Hematopoietic multipotent progenitor cell treated with erythropoietin and hydrocortisone succinate and interleukin-3 and kit ligand, for 15 days (in vitro differentiated cells): ENCODE results near the gene ALOXE3.
"Not testable (repeated sequence)": the region's sequence is repeated elsewhere in the genome, so short reads cannot be mapped to it uniquely, and the experiment has no call there.

Experiments used
- DNase-seq: peaks from one replicate; pipeline ENCODE4 v3.0.0-alpha.2; 2015; ENCODE audit warnings: low spot score

The ALOXE3 gene

DNA sequence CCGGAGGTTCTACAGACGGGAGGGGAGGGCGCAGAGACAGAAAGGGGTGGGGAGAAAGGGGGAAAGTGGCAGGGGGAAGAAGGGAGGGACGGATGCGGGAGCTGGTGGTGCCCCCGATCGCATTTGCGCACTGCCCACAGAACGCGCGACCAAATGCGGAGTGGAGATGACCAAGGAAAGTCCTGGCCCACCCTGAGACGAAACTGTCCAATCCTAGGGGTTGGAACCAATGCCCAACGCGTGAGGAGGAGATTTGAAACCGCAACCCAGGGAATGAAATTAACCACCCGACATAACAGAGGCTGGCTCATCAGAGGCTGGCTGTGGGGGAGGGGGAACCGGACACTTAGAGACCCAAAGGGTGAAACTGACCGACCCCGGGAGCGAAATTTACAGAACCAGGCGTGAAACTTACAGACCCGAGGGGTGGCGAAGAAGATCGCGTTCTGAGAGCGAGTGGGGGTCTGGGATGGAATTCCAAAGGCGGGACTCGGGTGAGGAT lies 4.2 kb upstream of the ALOXE3 start:
- DNase-seq: no peak

DNA sequence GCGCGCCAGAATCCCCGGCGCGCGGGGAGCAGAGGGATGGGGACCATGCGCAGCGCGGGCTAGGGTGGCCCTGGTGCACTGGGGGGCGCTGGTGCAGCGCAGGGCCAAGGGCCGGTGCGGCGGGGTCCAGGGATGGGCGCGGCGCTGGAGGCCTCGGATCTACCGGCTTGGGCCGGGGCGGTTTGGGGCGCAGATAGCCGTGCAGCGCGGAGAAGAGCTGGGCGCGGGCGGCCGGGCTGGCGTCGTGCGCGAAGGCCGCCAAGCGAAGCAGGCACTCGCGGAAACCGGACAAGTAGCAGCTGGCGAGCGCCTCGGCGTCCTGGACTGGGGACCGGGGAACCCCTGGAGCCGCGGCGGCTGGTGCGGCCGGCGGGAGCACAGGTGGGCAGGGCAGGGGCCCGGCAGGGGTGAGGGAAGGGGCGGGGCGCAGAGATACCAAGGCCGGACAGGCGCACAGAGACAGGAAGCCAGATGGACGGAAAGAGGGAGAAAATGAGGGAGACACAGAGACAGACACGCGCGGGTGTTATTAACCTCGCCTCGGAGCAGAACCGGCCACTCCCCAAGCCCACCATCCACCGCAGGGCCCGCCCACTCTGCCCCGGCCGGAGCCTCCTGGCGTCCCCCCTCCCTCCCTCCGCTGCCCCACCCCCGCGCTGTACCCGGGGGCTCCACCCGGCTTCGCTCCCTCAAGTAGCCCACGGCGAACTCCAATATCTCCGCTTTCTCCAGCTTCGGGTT lies 3.5 kb upstream of the ALOXE3 start:
- no peak for DNase-seq

DNA sequence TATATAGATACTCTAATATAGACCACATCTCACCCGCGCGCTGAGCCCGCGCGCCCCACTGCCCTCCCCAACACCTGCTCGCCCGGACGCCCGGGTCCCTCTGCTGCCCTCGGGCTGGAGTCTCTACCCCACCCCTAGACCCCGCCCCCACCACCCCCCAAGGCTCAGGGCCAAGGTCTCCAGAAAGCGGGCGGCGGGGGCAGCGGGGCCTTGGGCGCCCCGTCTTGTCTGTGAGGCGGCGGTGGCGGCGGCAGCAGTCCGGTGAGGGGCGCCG lies 3.0 kb upstream of the ALOXE3 start:
- no peak for DNase-seq

DNA sequence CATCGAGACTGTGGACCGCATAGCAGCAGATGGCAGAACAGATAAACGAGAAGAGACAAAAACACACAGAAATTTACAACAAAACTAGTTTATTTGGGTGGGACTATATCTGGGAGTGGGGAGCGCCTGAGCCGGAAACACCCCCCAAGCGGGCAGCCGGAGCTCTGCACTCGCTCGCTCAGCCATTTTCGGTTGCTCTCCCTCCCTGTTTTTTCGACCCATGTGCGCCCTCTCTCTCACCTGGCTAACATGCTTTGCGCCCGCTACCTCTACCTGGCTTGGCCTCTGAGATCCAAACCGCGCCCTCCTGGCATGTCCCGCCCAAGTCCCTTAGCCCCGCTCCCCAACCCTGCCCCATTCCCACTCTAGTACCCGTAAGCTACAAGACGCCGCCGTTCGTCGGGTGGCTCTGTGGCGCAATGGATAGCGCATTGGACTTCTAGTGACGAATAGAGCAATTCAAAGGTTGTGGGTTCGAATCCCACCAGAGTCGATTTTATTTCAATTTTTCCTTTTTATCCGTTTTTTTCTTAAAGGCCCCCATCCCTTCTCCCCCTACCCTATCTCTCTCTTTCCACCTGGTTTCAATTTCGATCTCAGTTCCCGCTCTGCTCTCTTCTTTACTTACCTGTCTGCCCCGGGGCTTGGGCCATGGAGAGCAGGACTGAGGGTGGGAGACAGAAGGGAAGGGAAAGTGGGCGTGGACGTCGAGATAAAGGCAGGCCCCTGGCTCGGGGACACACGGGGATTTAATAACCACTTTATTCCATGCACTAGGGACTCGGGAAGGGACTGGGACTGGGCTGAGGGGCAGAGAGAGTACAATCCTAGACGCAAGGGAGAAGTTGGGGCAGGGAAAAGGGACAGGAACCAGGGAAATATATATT lies 2.4 kb upstream of the ALOXE3 start:
- DNase-seq: peak; percentile 34

DNA sequence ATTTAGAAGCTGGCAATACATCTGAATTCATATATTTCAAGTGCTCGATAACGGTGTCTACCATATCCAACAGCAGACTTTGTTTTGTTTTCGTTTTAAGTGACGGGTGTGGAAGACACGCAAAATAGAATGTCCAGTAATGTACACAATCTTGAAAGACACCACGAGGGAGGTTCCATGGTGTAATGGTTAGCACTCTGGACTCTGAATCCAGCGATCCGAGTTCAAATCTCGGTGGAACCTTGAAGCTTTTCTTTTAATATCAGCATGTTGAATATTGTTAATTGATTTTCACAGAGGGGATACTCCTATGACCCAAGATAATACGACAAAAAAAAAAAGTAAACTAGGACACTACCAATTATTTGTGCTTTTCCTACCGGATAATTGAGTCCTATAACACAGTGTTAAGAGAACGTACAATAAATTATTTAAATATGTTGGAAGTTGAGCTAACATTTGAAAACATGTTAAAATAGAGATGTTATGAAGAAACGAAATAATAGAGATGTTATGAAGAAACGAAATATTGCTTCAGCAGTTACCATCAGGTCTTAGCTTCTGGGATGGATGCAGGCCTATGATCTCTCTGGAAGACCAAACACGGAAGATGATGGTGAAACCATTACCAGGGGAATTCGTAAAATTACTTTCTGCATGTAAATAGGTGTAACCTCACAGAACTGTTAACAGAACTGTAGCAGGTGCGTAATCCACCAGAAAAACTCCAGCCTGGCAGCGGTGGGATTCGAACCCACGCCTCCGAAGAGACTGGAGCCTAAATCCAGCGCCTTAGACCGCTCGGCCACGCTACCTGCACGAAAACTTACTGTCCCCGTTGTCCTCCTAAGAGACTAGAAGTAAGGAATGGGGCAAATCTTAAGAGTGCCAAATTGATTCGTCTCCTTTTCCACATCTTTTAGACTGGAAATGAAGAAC lies 1.5 kb upstream of the ALOXE3 start:
- DNase-seq: peak; percentile 88

DNA sequence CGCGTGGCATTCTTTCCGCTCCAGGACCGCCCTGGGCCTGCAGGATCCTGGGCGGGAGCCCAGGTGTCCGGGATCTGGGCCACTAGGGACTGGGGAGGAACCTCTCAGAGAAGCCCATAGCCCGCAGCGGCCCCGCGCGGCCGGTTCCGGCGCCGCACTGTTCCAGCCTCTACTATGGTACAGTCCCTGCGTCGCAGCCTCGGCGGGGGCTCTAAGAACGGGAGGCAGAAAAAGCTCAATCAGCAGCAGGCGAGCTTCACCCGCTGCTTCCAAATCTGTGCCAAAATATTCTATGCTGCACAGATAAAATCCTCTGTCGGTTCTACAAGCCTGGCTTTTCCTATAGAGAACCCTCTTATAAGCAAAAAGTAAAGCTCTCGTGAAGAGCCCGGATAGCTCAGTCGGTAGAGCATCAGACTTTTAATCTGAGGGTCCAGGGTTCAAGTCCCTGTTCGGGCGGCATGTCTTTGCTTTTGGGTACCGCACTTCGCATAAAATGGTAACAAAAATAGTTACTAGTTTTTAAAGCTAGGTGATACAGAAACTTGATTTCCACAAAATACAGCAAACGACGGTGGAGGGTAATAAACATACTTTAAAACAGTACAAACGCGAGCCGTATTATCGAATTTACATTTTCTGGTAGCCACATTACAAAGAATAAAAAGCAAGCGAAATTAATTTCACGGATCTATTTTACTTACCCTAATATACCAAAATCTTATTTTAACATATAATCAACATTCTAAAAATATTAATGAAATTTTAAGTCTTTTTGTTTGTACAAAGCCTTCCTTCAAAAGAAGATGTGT lies 661 bp upstream of the ALOXE3 start:
- peak; percentile 81 for DNase-seq

DNA sequence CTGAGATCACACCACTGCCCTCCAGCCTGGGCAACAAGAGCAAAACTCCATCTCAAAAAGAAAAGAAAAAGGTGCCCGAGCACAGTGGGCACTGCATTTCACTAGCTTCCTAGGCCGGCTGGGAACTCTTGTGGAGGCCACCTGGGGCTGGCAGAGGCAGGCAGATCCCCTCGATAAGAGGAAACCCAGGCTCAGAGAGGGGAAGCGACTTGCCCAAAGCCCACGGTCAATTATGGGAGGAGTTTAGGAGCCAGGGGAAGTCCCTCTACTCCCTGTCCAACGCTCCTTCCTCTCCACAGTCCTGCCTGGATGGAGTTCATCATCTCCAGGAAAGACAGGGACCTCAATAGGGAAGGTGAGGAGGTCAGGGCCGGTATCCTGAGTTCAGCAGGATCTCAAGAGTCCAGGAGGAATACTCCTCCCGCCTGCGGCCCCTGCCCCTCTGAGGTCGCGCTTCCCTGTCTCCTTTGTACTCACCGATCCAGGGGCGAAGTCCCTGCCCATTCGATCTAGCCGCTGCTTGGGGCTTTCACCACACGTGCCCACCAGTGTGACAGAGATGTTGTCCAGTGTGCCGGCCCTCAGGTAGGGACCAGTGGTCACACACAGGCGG lies 841 bp downstream of the ALOXE3 start:
- DNase-seq: no peak

DNA sequence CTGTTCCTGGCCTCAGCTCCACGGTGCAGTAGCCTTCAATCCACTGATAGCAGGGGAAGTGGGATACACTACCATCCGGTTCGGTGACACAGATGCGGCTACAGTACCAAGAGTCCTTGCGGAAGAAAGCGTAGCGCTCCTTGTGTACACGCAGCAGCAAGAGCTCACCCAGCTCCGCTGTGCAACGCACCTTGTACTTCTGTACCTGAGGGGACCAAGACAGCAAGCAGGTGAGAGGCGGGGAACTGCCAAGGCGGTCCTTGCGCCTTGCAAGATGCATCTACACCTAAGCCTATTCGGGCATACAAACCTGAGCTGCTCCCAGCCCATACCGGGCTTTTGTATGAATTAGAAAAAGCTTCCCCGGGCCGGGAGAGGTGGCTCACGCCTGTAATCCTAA lies 1.5 kb downstream of the ALOXE3 start:
- DNase-seq: no peak

DNA sequence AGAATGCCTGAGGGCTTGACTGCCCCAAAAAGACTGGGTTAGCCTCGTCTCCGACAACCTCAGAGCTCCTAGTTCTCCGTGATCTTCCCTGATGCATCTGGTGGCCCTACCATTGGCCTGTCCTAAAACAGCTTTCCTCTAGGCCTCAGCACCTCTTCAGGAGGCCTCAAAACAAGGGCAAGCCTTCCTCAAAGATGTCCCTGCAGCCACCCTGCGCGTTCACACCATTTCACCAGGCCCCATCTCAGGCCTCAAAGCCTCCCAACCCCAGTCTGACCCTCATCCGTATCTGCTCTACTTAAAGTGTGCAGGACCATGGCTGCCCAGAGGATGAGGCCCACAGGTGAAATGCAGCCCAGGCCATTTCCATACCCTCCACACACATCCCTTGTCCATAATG lies 7.4 kb downstream of the ALOXE3 start:
- no peak for DNase-seq

DNA sequence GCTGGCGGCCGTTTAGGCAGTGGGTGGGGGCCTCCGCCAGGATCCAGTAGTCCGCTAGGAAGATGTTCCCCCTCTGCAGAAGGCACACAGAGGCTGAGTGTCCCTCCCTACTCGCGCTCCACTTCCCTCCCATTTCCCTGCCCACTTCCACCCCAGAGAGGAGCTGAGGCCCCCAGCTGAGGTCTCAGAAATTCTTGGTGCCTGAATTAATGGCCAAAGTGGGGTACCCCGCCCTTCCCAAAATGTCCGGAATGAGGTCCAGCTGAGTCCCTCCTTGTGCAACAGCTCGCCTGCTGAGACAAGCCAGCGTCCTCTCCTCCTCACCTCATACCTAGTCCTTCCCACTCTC lies 7.9 kb downstream of the ALOXE3 start:
- DNase-seq: no peak

DNA sequence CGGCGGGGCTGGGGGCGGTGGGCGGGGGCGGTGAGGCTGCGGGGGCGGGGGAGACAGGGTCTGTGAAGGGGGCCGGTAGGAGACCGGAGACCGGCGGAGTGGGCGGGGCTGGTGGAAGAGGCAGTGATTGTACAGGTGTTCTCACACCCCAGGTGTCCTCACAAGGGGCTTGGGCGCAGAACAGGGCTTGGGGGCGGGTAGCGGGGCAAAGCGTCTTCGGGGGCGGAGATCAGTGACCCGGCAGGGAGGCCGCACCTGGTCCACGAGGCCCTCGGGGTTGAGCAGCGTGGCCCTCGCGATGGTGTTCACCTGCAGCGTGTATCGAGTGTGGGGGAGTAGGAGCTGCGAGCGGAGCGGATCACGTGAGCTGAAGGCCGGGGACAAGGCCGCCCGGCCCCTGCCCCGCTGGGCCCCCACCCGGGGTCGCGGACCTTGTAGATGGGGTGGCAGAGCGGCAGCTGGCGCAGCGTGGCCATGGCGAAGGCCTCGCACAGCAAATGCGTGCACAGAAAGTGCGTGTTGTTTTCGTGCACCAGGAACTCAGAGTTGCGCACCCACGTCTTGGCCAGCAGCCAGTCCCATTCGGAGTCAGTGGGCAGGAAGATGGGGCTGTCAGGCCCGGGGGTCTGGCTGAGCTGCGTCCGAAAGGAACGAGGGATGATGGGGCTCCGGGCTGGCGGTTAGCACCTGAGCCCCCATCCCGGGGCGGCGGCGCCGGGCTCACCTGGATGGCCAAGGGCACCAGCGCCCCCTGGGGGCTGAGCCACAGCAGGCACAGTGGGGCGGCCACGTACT lies 8.5 kb downstream of the ALOXE3 start:
- peak; percentile 65 for DNase-seq

DNA sequence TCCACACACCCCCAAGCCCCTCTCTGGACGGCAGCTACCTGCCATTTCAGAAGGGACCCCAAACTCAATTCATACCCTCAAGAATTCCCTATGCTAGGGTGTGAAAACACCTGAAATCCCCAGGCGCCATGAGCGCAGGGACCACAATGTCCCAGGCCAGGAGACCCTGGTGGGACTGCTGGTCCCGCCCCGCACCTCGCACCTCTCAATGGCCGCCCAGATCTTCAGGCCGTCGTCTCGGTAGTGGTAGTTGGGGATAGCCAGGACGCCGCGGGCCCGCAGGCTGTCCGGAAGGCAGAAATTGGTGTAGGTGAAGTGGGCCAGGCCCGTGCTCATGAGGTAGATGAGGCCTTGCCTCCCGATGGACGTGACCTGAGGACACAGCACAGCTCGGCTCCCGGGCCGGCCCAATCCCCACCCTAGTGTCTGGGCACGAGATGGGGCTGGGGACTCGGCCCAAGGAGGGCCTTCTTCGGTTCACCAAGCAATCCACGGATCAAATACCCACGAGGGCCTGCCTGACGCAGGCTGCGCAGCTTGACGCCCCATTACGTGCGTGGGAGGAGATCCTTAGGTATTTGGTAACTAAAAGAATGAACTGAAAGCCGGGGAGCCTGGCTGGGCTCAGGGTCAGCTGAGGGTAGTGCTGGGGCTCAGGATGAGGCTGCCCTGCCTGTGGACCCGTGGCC lies 9.2 kb downstream of the ALOXE3 start:
- DNase-seq: no peak

DNA sequence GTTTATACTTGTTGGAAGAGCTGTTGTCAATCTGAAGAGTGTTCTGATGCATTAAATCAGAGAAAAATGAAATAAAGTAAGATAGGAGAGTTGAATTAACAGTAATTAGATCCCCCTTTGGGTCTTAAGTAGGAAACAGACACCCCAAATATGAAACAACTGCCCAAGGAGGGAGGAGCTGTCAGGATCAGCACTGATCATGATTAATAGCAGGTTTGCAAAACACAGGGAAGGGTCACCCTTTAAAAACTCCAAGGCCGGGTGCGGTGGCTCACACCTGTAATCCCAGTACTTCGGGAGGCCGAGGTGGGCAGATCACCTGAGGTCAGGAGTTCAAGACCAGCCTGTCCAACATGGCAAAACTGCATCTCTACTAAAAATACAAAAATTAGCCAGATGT lies 11.3 kb downstream of the ALOXE3 start:
- DNase-seq: not testable (repeated sequence)

DNA sequence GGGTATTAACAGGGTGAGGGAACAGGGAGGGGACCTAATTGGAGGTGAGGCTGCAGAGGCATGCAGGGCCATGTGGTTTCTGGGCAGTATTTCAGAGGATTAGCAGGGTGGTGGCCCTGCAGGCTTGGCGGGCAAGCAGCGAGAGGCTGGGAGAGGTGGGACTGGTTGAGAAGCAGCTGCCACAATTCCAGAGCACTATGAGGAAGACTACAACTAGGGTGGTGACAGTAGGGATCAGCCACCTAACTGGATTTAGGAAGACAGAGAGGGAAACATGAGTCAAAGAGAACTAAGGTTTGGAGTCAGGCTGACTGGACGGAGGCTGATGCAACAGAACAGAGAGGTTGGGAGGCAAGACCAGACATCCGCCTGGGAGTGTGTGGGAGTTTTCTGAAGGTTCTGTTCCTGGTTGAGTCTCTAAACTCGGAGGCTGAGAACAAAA lies 12.3 kb downstream of the ALOXE3 start:
- DNase-seq: no peak

DNA sequence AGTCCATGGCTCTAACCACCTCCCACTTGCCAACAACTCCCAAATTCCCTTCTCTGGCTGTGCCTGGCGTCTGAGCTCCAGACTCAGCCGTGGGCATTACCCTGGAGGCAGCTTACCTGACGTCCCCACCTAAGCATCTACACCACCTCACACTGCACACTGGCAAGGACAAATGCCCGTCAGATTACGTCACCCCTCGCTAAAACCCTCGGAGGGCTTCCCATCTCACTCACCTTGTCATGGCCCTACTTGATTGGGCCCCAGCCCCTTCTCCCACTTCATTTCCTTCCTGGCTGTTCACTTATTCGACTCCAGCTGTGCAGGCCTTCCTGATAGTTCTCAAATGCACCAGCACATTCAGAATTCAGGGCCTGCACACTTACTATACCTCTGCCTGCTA lies 13.4 kb downstream of the ALOXE3 start:
- no peak for DNase-seq

DNA sequence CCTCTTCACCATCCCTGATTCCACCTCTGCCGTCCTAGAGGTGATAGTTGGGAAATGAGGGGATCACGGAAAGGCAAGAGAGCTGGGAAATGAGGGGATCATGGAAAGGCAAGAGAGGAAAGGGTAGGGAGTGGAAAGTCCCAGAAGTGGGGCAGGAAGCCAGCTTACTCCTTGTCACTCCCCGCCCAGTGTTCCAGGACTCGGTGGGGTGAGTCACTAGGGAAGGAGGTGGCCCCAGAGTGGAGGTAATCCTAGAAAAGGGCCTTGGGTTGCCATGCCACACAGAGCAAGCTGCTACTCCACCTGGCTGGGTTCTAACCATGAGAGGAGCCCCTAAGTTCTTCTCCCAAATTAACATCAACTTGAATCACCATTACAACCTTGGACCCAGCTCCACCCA lies 14.8 kb downstream of the ALOXE3 start:
- DNase-seq: no peak

DNA sequence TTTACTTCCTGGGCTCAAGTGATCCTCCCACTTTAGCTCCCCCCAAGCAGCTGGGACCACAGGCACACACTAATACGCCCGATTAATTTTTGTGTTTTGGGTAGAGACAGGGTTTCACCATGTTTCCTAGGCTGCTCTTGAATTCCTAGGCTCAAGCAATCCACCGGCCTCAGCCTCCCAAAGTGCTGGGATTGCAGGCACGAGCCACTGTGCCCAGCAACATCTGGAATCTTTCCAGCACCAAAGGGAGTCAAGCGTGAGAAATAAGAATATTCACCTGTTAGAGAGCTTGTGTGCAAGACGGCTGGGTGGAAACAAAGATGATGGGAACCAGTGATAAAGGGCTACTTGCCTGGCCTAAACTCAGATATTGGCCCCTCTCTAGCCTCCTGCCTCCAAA lies 16.6 kb downstream of the ALOXE3 start:
- DNase-seq: no peak

DNA sequence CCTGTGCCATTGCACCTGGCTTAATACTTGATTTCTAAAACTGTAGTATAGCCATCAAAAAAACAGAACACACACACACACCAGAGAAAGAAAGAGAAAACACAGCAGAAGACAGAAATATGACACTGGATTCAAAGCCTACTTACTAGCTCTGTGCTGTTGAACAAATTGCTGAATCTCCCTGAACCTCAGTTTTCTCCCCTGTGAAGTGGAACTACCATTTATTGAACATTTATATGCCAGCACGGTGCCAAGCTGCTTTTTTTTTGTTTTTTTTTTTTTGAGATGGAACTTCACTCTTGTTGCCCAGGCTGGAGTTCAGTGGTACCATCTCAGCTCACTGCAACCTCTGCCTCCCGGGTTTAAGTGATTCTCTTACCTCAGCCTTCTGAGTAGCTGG lies 17.6 kb downstream of the ALOXE3 start:
- no peak for DNase-seq

DNA sequence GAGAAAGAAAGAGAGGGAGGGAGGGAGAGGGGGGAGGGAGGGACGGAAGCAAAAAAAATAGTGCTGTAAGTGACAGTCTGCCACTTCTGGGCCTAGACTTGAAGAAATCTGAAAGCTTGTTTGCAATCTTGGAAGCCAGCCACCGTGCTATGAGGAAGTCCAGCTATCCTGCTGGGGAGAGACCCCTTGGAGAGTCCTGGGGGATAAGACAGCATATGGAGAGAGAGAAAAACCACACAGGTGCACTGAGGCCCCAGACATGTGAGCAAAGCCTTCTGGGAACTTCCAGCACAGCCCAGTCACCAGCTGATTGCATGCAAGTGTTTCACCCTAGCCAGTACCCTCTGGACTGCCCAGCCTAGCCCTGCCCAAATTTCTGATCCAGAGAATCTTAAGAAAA lies 18.2 kb downstream of the ALOXE3 start:
- no peak for DNase-seq

DNA sequence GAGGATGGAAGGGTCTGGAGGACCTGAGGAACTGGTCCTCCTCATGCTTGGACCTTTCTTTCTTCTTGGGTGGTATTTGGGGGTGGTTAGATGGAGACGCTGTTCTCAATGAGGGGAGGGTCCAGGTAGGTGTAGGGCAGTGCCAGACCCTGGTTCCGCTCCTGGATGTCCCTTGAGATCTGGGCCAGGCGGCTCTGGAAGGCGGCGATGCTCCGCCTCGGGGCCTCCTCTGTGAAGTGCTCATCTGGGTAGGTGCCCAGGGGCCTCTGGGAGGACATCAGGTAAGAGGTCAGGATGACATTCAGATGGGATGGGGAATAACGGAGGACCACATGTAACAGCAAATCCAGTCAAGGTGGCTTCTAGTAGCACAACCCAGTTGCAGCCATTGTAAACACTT lies 21.8 kb downstream of the ALOXE3 start:
- DNase-seq: no peak
